GM19351 (cell line): ENCODE data around the gene CIART.

Source experiments
- ATAC-seq: cut with Tn5 transposase; IDR thresholded peaks from one replicate; pipeline ENCODE4 v1.9.1; 2021; ENCODE audit warnings: mild to moderate bottlenecking, moderate library complexity; ENCODE audit not compliant: unreplicated experiment

The CIART gene

GRCh38 chr1:150261367-150261766 lies 21.0 kb upstream of the CIART start:
- ATAC-seq, result no peak

GRCh38 chr1:150262388-150263320 lies 19.7 kb upstream of the CIART start:
- ATAC-seq, result no peak

GRCh38 chr1:150263549-150263948 lies 18.8 kb upstream of the CIART start:
- ATAC-seq, result no peak

- ATAC-seq, result no peak
These were observed 14.5 kb upstream of the CIART start for GRCh38 chr1:150267896-150268295.

- ATAC-seq, result peak; percentile 21
These were observed 14.0 kb upstream of the CIART start for GRCh38 chr1:150268340-150268704.

- peak; percentile 91 for ATAC-seq
These were observed 13.5 kb upstream of the CIART start, which contains the start of gene APH1A for GRCh38 chr1:150268705-150269403. TSS of gene APH1A (minus strand) at chr1:150269016. CDS start at chr1:150268810, 206 bp downstream.

- no peak for ATAC-seq
These were observed 12.9 kb upstream of the CIART start for GRCh38 chr1:150269451-150269850.

GRCh38 chr1:150271291-150271959 lies 10.9 kb upstream of the CIART start:
- no peak for ATAC-seq

GRCh38 chr1:150273311-150273710 lies 9.0 kb upstream of the CIART start:
- ATAC-seq, result no peak

GRCh38 chr1:150280138-150280707 lies 2.1 kb upstream of the CIART start:
- ATAC-seq, result no peak

GRCh38 chr1:150281221-150281757 lies 1.1 kb upstream of the CIART start:
- no peak for ATAC-seq

GRCh38 chr1:150282558-150282958 lies 204 bp downstream of the CIART start:
- no peak for ATAC-seq

GRCh38 chr1:150283260-150283659 lies 906 bp downstream of the CIART start:
- ATAC-seq, result no peak

GRCh38 chr1:150288382-150288781 lies 6.0 kb downstream of the CIART start:
- no peak for ATAC-seq

GRCh38 chr1:150288822-150289221 lies 6.5 kb downstream of the CIART start:
- no peak for ATAC-seq

GRCh38 chr1:150293433-150294253 lies 11.3 kb downstream of the CIART start, which contains the start of gene MRPS21:
TSS of gene MRPS21 (plus strand) at chr1:150293861. CDS start at chr1:150294367, 506 bp downstream.
- ATAC-seq, result peak; percentile 99

GRCh38 chr1:150295476-150295875 lies 13.1 kb downstream of the CIART start:
- no peak for ATAC-seq

GRCh38 chr1:150299716-150300115 lies 17.4 kb downstream of the CIART start:
- ATAC-seq, result no peak

GRCh38 chr1:150302338-150302737 lies 20.0 kb downstream of the CIART start:
- ATAC-seq, result no peak

GRCh38 chr1:150302902-150303301 lies 20.5 kb downstream of the CIART start:
- no peak for ATAC-seq
